Neural progenitor cell (in vitro differentiated cells): ENCODE results near the gene PRLH. TPM values are rescaled to one million over a fixed set of nuclear protein-coding genes. Genes with fewer than 3 reads are reported as not detected.

ENCODE experiments used
- DNase-seq: peaks from one replicate; pipeline ENCODE4 v3.0.0-alpha.2; 2016; ENCODE audit warnings: low spot score
- H2AFZ ChIP-seq: fragments of 200-600 bp; sonication (generic); replicated peaks from 2 replicates; pipeline ENCODE4 v1.6.1; 2016; ENCODE audit warnings: antibody characterized with exemption
- H3F3A ChIP-seq: fragments of 200-600 bp; sonication (generic); 2 replicates; pipeline ENCODE4 v1.6.1; 2016; ENCODE audit warnings: antibody characterized with exemption, low read depth
- H3K27ac ChIP-seq: fragments of 200-600 bp; sonication (generic); 2 replicates; pipeline ENCODE4 v1.5.1; 2016; ENCODE audit warnings: mild to moderate bottlenecking
- H3K27me3 ChIP-seq: fragments of 200-600 bp; sonication (generic); 2 replicates; pipeline ENCODE4 v1.6.1; 2016; ENCODE audit warnings: mild to moderate bottlenecking, moderate library complexity
- H3K36me3 ChIP-seq: fragments of 200-600 bp; sonication (generic); 2 replicates; pipeline ENCODE4 v1.5.1; 2016
- H3K4me1 ChIP-seq: fragments of 200-600 bp; sonication (generic); 2 replicates; pipeline ENCODE4 v1.6.1; 2016; ENCODE audit warnings: mixed run types
- H3K4me2 ChIP-seq: fragments of 200-600 bp; sonication (generic); 2 replicates; pipeline ENCODE4 v1.6.1; 2016
- H3K4me3 ChIP-seq: fragments of 200-600 bp; sonication (generic); 2 replicates; pipeline ENCODE4 v1.5.1; 2016
- H3K79me2 ChIP-seq: fragments of 200-600 bp; sonication (generic); 2 replicates; pipeline ENCODE4 v1.6.1; 2016; ENCODE audit warnings: low read depth
- H3K9ac ChIP-seq: fragments of 200-600 bp; sonication (generic); 2 replicates; pipeline ENCODE4 v1.6.1; 2016
- H3K9me3 ChIP-seq: fragments of 200-600 bp; sonication (generic); 2 replicates; pipeline ENCODE4 v1.5.1; 2016; ENCODE audit warnings: low read depth
- H4K20me1 ChIP-seq: fragments of 200-600 bp; sonication (generic); 2 replicates; pipeline ENCODE4 v1.6.1; 2016; ENCODE audit warnings: low read depth
- H3K27ac Mint-ChIP-seq: 3 replicates; pipeline ENCODE4 v1.8.0; 2021; ENCODE audit warnings: mixed read lengths
- H3K27me3 Mint-ChIP-seq: 2 replicates; pipeline ENCODE4 v1.8.0; 2022; ENCODE audit warnings: low read depth, mild to moderate bottlenecking, inconsistent platforms, moderate library complexity, mixed read lengths; ENCODE audit not compliant: insufficient read depth
- H3K36me3 Mint-ChIP-seq: 3 replicates; pipeline ENCODE4 v1.8.0; 2021; ENCODE audit warnings: mixed read lengths
- H3K4me1 Mint-ChIP-seq: 3 replicates; pipeline ENCODE4 v1.8.0; 2021; ENCODE audit warnings: mixed read lengths
- H3K4me3 Mint-ChIP-seq: 3 replicates; pipeline ENCODE4 v1.8.0; 2021; ENCODE audit warnings: mild to moderate bottlenecking, moderate library complexity, mixed read lengths
- H3K9me3 Mint-ChIP-seq: 3 replicates; pipeline ENCODE4 v1.8.0; 2020; ENCODE audit warnings: mixed read lengths
- EZH2 ChIP-seq: fragments of 200-600 bp; sonication (generic); IDR thresholded peaks from 2 replicates; pipeline ENCODE4 v1.6.1; 2017; ENCODE audit warnings: antibody characterized with exemption, mild to moderate bottlenecking, moderate library complexity
- EZH2phosphoT487 ChIP-seq: fragments of 200-600 bp; sonication (generic); IDR thresholded peaks from 2 replicates; pipeline ENCODE4 v1.6.1; 2017; ENCODE audit warnings: antibody characterized with exemption
- total RNA-seq: library from RNA; depleted of rRNA; stranded (reverse); fragments of >200 nt; gene quantifications from 2 replicates; pipeline ENCODE4 v1.2.3, GENCODE V29; 2015; ENCODE audit warnings: low replicate concordance
- TF ChIP-seq, protein P1 (sequence below): fragments of 200-600 bp; sonication (generic); IDR thresholded peaks from 2 replicates; pipeline ENCODE4 v1.5.1; 2017; ENCODE audit warnings: antibody characterized with exemption, mild to moderate bottlenecking

The PRLH gene
- total RNA-seq, 1 donor from 2014 or later = not detected

DNA sequence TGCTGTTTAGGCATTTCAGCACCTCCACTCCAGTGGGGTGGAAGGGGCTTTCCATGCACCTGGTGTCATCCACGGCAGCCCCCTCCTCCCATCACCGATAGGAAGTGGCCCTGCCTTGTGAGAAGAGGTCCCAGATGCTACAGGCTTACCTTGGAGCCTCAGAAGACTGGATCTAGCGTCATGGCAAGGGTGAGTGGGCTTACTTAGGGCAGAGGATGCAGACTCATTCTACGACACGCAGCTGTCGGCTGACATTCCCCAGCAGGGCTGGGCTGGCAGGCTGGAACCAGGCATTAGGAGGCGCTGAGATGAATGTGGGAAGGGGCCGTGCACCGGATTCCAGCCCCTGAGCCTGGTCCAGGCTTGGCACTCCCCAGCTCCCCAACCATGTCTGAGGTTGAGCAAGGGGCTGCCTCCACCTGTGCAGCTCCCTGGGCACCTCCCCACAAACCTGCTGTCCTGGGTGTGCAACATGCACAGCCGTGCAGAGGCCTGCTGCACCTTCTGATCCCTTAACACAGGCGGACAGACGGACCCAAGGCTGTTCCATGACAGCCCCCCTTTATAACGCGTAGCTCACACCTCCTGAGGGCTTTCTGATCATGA lies 1.7 kb upstream of the PRLH start:
- H3K4me3 ChIP-seq = no peak overlapping the region
- Mint-ChIP-seq H3K27ac (no peak overlapping the region), H3K9me3 (no peaks in the 10 kb centered on the region), H3K36me3 (no peaks in the 10 kb centered on the region), H3K4me1 (no peaks in the 10 kb centered on the region), H3K27me3 (peaks cover 3% of the 10 kb centered on the region), H3K4me3 (no peak overlapping the region)
- H4K20me1 ChIP-seq = peaks cover 4% of the 10 kb centered on the region
- H3K36me3 ChIP-seq = no peaks in the 10 kb centered on the region
- no peaks in the 10 kb centered on the region for H3K79me2 ChIP-seq
- no peak for DNase-seq
- no peaks in the 10 kb centered on the region for H3K4me1 ChIP-seq
- no peaks in the 10 kb centered on the region for H3K9me3 ChIP-seq
- H2AFZ ChIP-seq = no peak overlapping the region
- H3K9ac ChIP-seq = no peak overlapping the region
- peaks cover 3% of the 10 kb centered on the region for H3F3A ChIP-seq
- no peak overlapping the region for H3K4me2 ChIP-seq
- no peaks in the 10 kb centered on the region for H3K27me3 ChIP-seq
- H3K27ac ChIP-seq = no peak overlapping the region
- no peak for TF ChIP-seq EZH2
- TF ChIP-seq, protein P1, sequence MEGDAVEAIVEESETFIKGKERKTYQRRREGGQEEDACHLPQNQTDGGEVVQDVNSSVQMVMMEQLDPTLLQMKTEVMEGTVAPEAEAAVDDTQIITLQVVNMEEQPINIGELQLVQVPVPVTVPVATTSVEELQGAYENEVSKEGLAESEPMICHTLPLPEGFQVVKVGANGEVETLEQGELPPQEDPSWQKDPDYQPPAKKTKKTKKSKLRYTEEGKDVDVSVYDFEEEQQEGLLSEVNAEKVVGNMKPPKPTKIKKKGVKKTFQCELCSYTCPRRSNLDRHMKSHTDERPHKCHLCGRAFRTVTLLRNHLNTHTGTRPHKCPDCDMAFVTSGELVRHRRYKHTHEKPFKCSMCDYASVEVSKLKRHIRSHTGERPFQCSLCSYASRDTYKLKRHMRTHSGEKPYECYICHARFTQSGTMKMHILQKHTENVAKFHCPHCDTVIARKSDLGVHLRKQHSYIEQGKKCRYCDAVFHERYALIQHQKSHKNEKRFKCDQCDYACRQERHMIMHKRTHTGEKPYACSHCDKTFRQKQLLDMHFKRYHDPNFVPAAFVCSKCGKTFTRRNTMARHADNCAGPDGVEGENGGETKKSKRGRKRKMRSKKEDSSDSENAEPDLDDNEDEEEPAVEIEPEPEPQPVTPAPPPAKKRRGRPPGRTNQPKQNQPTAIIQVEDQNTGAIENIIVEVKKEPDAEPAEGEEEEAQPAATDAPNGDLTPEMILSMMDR = no peak
- TF ChIP-seq EZH2phosphoT487 = no peak

DNA sequence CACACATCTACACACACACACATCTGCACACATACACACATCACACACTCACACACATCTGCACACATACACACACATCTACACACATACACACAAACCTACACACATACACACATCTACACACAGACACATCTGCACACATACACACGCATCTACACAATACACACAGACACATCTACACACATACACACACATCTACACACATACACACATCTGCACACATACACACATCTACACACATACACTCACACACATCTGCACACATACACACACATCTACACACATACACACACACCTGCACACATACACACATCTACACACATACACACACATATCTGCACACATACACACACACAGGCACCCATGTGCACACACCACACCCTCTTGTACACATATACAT lies 400 bp upstream of the PRLH start:
- no peak for DNase-seq
- peaks cover 3% of the 10 kb centered on the region for H3K27me3 Mint-ChIP-seq
- no peaks in the 10 kb centered on the region for H3K9me3 Mint-ChIP-seq
- Histone ChIP-seq H2AFZ (no peak overlapping the region), H3K79me2 (no peaks in the 10 kb centered on the region), H3K9ac (no peak overlapping the region), H3K4me2 (no peak overlapping the region), H4K20me1 (peaks cover 4% of the 10 kb centered on the region), H3K9me3 (no peaks in the 10 kb centered on the region), H3K27me3 (no peaks in the 10 kb centered on the region), H3K27ac (no peak overlapping the region), H3F3A (peaks cover 3% of the 10 kb centered on the region), H3K4me3 (no peak overlapping the region), H3K36me3 (no peaks in the 10 kb centered on the region), H3K4me1 (no peaks in the 10 kb centered on the region)
- TF ChIP-seq, protein P1 = no peak
- TF ChIP-seq EZH2phosphoT487 = no peak
- no peak for TF ChIP-seq EZH2
- no peaks in the 10 kb centered on the region for H3K36me3 Mint-ChIP-seq
- no peaks in the 10 kb centered on the region for H3K4me1 Mint-ChIP-seq
- no peak overlapping the region for H3K4me3 Mint-ChIP-seq
- H3K27ac Mint-ChIP-seq = no peak overlapping the region

DNA sequence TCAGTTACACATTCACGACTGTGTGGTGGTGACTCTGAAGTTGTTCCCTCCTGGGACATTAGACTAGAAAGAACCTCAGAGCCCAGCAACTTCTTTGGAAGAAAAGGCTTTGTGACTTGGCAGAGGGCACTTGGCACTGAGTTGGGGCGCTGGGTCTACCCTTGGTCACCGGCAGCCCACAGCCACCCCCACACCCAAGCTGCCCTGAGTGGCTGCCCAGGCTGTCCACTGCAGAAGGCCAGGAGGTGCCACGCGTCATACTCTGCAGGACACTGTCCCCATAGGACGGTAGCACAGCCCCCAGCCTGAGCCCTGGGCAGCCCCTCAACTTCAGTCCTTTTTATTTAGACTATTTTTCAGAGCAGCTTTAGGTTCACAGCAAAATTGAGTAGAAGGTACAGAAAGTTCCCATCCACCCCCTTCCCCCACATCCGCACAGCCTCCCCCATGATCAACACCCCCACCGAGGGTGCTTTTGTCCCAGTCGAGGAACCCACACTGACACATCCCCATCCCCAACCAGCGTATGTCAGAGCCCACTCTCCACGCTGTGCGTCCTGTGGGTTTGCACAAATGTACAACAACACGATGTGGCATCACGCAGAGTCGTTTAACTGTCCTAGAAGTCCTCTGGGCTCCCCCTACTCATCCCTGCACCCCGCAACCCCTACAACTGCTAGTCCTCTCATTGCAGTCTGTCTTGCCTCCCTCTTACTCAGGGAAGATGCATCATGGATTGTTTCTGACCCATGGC lies 1.1 kb downstream of the PRLH start:
- Histone ChIP-seq H3K79me2 (no peaks in the 10 kb centered on the region), H3K9ac (no peak overlapping the region), H3F3A (peaks cover 3% of the 10 kb centered on the region), H4K20me1 (peaks cover 4% of the 10 kb centered on the region), H3K4me3 (no peak overlapping the region), H3K4me1 (no peaks in the 10 kb centered on the region), H3K27me3 (no peaks in the 10 kb centered on the region), H2AFZ (no peak overlapping the region), H3K27ac (no peak overlapping the region), H3K9me3 (no peaks in the 10 kb centered on the region), H3K36me3 (no peaks in the 10 kb centered on the region), H3K4me2 (no peak overlapping the region)
- TF ChIP-seq, protein P1 = no peak
- TF ChIP-seq EZH2 = no peak
- no peak for TF ChIP-seq EZH2phosphoT487
- Mint-ChIP-seq H3K36me3 (no peaks in the 10 kb centered on the region), H3K9me3 (no peaks in the 10 kb centered on the region), H3K27ac (peak overlapping the region; percentile 60), H3K27me3 (peaks cover 4% of the 10 kb centered on the region), H3K4me3 (no peak overlapping the region), H3K4me1 (peaks cover 9% of the 10 kb centered on the region)
- DNase-seq = no peak
